HFF-Myc (cell line): ENCODE data around the gene CDC45.

Source experiments
- DNase-seq: peaks from one replicate; pipeline ENCODE4 v3.0.0-alpha.2; 2011; ENCODE audit warnings: low read depth; ENCODE audit errors: extremely low read depth
- H3K4me3 ChIP-seq: replicated peaks from 2 replicates; pipeline ENCODE4 v1.5.1; 2011; ENCODE audit warnings: low read depth, mild to moderate bottlenecking, control low read depth, low read length
- CTCF ChIP-seq: IDR thresholded peaks from 2 replicates; pipeline ENCODE4 v1.5.1; 2012; ENCODE audit warnings: mild to moderate bottlenecking, low read depth, low read length, control low read depth; ENCODE audit errors: missing control alignments

The CDC45 gene

DNA sequence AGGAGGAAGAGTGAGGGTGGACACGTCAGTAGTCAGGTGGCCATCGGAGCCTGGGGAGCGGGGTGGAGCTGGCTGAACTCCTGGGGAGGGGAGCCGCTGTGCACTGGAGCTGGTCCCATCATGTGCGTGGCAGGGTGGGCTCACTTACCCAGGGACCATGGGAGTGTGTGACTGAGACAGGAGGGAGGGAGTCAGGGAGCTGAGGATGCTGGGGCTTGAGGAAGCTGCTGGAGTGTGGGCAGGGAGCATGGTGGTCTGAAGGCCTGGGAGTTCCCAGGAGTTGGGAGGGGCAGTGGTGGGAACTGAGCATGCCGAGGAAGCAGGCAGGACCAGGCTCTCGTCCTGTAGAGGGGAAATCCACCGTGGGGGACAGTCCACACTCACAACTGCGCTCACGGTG lies 26.5 kb downstream of the CDC45 start:
- TF ChIP-seq CTCF, result no peak
- no peak overlapping the region for H3K4me3 ChIP-seq
- no peak for DNase-seq

DNA sequence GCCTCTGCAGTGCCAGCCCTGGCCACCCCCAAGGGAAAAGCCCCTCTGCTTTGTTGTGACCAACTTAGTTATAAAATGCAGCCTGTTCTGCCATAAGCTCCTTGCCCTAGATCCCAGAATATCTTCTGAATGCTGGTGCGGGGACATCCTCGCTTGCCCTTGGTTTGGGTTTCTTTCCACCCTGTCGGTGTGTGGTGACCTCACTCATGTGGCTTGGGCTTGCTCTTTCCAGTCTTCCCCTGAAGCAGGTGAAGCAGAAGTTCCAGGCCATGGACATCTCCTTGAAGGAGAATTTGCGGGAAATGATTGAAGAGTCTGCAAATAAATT lies 27.8 kb downstream of the CDC45 start:
- no peak overlapping the region for H3K4me3 ChIP-seq
- no peak for TF ChIP-seq CTCF
- no peak for DNase-seq

DNA sequence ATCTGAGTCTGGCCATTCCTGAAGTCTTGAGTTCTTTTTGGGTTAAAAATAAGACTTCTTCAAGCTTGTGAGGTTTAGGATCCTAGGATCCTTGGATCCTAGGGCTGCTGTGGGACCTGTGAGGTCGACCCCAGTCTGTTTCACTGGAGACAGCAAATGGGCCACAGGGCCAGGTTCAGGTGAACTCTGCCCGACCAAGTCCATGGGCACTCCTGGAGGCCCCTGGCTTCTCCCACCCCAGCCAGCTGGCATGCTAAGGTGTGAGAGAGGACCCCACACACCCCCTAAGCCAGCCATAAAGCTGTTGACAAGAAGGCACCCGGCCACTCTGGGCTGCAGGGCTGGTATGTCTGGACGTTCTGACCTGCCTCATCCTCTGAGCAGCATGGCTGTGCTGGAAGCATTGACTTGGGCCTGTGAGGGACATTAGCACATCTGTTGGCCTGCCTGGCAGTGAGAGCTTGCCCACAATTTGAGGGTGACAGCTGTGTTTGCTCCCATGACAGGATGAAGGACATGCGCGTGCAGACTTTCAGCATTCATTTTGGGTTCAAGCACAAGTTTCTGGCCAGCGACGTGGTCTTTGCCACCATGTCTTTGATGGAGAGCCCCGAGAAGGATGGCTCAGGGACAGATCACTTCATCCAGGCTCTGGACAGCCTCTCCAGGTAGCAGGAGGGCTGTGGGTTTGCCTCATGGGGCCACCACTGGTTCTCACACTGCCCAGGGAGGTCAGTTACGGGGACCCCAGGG lies 28.5 kb downstream of the CDC45 start:
- no peak for DNase-seq
- no peak for TF ChIP-seq CTCF
- no peak overlapping the region for H3K4me3 ChIP-seq

DNA sequence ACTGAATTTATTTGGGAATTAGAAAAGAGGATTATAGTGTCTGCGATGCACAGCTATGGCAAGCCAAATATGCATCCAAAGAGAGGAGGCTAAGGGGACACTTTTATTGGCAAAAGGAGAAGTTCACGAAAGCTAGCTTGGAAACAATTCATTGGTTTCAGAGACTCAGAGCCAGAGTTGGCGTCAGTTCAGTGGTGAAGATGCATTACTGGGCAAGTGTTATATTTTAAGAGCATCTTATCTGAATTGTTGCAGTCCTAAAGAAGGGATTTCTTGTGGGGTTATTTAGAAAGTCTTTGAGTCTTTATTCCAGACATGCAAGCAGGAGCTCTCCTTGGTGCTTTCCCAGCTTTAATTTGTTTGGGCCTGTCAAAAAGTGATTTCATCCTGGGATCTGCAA lies 29.5 kb downstream of the CDC45 start:
- H3K4me3 ChIP-seq, result no peak overlapping the region
- no peak for TF ChIP-seq CTCF
- DNase-seq, result no peak

DNA sequence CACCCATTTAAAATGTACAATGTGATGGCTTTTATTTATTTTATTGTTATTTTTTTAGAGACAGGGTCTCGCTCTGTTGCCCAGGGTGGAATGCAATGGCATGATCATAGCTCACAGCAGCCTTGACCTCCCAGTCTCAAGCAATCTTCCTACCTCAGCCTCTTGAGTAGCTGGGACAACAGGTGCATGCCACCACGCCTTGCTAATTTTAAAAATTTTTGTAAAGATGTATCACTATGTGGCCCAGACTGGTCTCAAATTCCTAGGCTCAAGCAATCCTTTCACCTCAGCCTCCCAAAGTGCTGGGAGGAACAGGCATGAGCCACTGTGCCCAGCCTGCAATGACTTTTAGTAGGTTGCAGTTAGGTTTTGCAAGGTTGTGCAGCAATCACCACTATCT lies 30.2 kb downstream of the CDC45 start:
- no peak for TF ChIP-seq CTCF
- H3K4me3 ChIP-seq, result no peak overlapping the region
- DNase-seq, result no peak

GRCh38 chr22:19510919-19511341 lies 31.2 kb downstream of the CDC45 start:
- DNase-seq, result no peak
- no peak overlapping the region for H3K4me3 ChIP-seq

More at GRCh38 chr22:19510919-19511341, 31.2 kb downstream of the CDC45 start:
- no peak for TF ChIP-seq CTCF
